HepG2 (cell line): ENCODE data around the gene COL9A1.

Source experiments
- ARNT ChIP-seq: fragments of 450-650 bp; IDR thresholded peaks from 2 replicates; pipeline ENCODE4 v1.6.1; 2017
- CTCF ChIP-seq: sonication (generic); formaldehyde crosslinking; IDR thresholded peaks from 2 replicates; pipeline ENCODE4 v1.5.0; 2020; ENCODE audit warnings: mild to moderate bottlenecking, missing genetic modification reagents, moderate library complexity
- GPN1 ChIP-seq: sonication (generic); formaldehyde crosslinking; IDR thresholded peaks from 2 replicates; pipeline ENCODE4 v1.5.1; 2020; ENCODE audit warnings: missing genetic modification reagents, borderline replicate concordance
- HCFC1 ChIP-seq: fragments of 150-350 bp; IDR thresholded peaks from 2 replicates; pipeline ENCODE4 v1.6.1; 2014; ENCODE audit warnings: low read depth, low read length
- HDAC2 ChIP-seq: sonication (generic); formaldehyde crosslinking; IDR thresholded peaks from 2 replicates; pipeline ENCODE4 v1.4.0; 2020; ENCODE audit warnings: missing genetic modification reagents
- KDM1A ChIP-seq: IDR thresholded peaks from 2 replicates; pipeline ENCODE4 v1.6.1; 2016; ENCODE audit warnings: missing compliant biosample characterization
- POLR2A ChIP-seq, 2 experiments: IDR thresholded peaks; 2 replicates each; pipeline ENCODE4 v1.6.1; 2011; ENCODE audit warnings: low read depth in 2 of 2, low read length in 2 of 2, mild to moderate bottlenecking in 1 of 2, moderate library complexity in 1 of 2; ENCODE audit not compliant: insufficient read depth in 1 of 2
- SIN3B ChIP-seq: fragments of 150-350 bp; IDR thresholded peaks from 2 replicates; pipeline ENCODE4 v1.6.1; 2014; ENCODE audit warnings: low read length
- SMAD1 ChIP-seq: sonication (generic); formaldehyde crosslinking; IDR thresholded peaks from 2 replicates; pipeline ENCODE4 v1.4.0; 2020; ENCODE audit warnings: missing genetic modification reagents, low read depth, mild to moderate bottlenecking, borderline replicate concordance
- ZBTB43 ChIP-seq: sonication (generic); formaldehyde crosslinking; conservative IDR thresholded peaks from 2 replicates; pipeline ENCODE4 v1.4.0; 2020; ENCODE audit warnings: missing genetic modification reagents
- ZFP36 ChIP-seq: fragments of 150-350 bp; IDR thresholded peaks from 2 replicates; pipeline ENCODE4 v1.6.1; 2018; ENCODE audit warnings: borderline replicate concordance, low read length, low read depth; ENCODE audit not compliant: partially characterized antibody
- ZFP91 ChIP-seq: sonication (generic); formaldehyde crosslinking; IDR thresholded peaks from 2 replicates; pipeline ENCODE4 v1.9.0; 2022; ENCODE audit warnings: missing genetic modification reagents, mild to moderate bottlenecking, borderline replicate concordance
- ZNF782 ChIP-seq: sonication (generic); formaldehyde crosslinking; IDR thresholded peaks from 2 replicates; pipeline ENCODE4 v1.4.0; 2020; ENCODE audit warnings: missing genetic modification reagents, mild to moderate bottlenecking, borderline replicate concordance

GRCh38 chr6:70168681-70169377 lies 134.1 kb downstream of the COL9A1 start:
- no peak for TF ChIP-seq HCFC1
- TF ChIP-seq KDM1A (CRISPR knock-in tag): no peak
- no peak for TF ChIP-seq CTCF
- no peak for TF ChIP-seq POLR2A (IDR thresholded peaks at IDR 0.05; ENCODE audit: insufficient read depth in 1 of 2, low read depth in 2 of 2, low read length in 2 of 2)
- no peak for TF ChIP-seq ZBTB43 (CRISPR knock-in tag)
- TF ChIP-seq ZFP36: no peak
- no peak for TF ChIP-seq ARNT
- no peak for TF ChIP-seq ZFP91 (CRISPR knock-in tag)
- TF ChIP-seq SMAD1 (CRISPR knock-in tag): no peak
- no peak for TF ChIP-seq SIN3B
- TF ChIP-seq ZNF782 (CRISPR knock-in tag): no peak
- TF ChIP-seq GPN1 (CRISPR knock-in tag): no peak
- no peak for TF ChIP-seq HDAC2 (CRISPR knock-in tag)
